Epithelial cell of proximal tubule (primary cell): ENCODE data around the gene SPEM2. TPM values are rescaled to one million over a fixed set of nuclear protein-coding genes. Genes with fewer than 3 reads are reported as not detected.

ENCODE experiments used
- DNase-seq: peaks from one replicate; pipeline ENCODE4 v3.0.0-alpha.2; 2011; ENCODE audit warnings: low read depth
- H3K4me3 ChIP-seq: 2 replicates; pipeline ENCODE4 v1.5.1; 2011; ENCODE audit warnings: low read depth, mild to moderate bottlenecking, low read length
- total RNA-seq: library from RNA; depleted of rRNA; stranded (reverse); fragments of >200 nt; gene quantifications from 2 replicates; pipeline ENCODE4 v1.2.3, GENCODE V29; 2015
- TF ChIP-seq, protein P1 (sequence below): conservative IDR thresholded peaks from 2 replicates; pipeline ENCODE4 v1.5.1; 2012; ENCODE audit warnings: low read depth, mild to moderate bottlenecking, low read length

The SPEM2 gene
- not detected in 2 replicates for total RNA-seq

DNA sequence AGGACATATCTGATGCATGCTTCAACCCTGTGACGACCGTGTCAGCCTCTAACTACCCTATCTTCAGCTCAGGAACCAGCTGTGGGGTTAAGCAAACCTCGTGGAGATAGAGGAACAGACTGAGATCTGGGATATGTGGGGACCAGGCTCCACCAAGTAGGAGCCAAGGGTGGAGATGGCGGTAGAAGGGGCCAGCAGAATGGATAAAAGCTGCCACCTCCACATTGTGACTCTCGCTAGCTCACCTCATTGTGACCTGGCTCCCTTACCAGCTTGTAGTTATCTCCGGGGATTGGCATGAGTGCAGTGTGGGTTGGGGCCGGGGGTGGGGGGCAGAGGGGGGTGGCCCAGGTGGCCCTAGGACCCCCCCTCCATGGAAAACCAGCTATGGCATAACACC is at the start of gene SPEM2:
Gene SPEM2, plus strand, starts transcription at position 301 of the 400 bp plus-strand sequence. Its CDS starts 73 bp downstream, at position 374.
- no peak within 1 kb of the TSS for H3K4me3 ChIP-seq
- TF ChIP-seq, protein P1, sequence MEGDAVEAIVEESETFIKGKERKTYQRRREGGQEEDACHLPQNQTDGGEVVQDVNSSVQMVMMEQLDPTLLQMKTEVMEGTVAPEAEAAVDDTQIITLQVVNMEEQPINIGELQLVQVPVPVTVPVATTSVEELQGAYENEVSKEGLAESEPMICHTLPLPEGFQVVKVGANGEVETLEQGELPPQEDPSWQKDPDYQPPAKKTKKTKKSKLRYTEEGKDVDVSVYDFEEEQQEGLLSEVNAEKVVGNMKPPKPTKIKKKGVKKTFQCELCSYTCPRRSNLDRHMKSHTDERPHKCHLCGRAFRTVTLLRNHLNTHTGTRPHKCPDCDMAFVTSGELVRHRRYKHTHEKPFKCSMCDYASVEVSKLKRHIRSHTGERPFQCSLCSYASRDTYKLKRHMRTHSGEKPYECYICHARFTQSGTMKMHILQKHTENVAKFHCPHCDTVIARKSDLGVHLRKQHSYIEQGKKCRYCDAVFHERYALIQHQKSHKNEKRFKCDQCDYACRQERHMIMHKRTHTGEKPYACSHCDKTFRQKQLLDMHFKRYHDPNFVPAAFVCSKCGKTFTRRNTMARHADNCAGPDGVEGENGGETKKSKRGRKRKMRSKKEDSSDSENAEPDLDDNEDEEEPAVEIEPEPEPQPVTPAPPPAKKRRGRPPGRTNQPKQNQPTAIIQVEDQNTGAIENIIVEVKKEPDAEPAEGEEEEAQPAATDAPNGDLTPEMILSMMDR = no peak
- no peak for DNase-seq

DNA sequence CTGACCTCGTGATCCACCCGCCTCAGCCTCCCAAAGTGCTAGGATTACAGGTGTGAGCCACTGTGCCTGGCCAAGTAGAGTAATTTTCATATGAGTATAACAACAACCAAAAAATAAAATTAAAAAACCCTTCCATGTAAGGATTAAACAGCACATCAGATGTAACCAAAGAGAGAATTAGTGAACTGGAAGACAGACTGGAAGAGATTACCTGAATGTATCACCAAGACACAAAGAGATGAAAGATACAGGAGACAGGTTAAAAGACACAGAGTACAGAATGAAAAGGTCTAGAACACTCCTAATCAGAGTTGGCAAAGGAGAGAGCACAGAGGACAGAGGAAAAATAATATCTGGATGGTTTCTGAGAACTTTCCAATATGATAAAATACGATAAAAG is 46.3 kb upstream of the SPEM2 start:
- no peak overlapping the region for H3K4me3 ChIP-seq
- TF ChIP-seq, protein P1 = no peak
- no peak for DNase-seq

DNA sequence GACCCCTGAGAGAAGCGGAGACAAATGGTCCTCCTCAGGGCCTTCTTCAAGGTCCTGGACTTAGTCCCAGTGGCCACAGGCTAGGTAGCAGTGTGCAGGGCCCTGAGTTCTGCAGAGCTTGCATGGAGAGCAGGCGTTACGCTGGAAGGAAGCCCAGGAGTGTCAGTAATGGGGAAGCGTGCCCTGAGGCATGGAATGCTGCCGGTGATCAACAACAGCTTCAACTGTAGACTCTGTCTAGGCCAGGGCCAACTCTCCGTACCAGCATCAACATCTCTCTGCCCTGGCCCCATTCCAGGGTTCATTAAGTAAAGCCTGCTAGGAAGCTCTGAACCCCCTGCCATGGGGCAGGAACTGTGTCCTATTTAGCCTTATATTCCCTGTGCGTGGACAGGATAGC is 45.1 kb upstream of the SPEM2 start:
- TF ChIP-seq, protein P1 = no peak
- no peak for DNase-seq
- H3K4me3 ChIP-seq = peak overlapping the region; percentile 81

DNA sequence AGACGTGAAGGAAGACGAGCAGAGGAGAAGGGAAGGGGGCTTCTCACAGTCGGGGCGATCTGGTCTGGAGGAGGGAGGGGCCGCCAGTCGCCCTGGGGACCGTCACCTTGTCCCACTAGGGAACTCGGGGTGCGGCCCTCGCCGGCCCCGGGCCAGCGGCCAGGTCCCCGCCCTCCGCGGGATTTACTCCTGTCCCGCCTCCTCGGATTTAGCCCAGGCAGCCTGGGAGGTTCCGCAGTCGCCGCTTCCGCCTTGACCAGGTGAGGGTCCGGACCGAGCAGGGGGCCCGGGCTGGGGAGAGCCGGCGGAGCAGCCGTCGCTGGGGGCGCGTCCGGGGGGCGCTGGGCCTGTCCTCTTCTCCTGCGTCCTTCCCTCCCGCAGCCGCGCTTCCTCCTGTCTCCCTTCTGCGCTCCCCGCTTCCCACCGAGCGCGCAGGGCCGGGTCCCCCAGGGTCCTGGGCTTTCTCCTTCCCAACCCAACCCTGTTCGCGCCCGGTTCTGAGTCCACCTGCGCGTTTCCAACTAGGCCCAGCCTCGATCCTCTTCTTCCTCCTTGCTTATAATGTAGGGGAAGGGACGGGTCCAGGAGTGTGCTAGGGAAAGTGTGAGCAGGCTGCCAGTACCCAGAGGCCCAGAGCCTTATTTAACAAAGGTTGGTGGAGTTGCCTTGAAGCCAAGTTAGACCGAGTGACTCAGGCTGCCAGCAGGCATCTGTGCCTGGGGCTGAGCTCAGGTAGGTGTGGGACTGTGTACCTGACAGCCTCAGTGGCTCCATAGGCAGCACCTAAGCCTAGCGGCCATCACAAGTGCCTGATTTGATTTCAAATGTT is 44.3 kb upstream of the SPEM2 start, which contains the start of gene TNK1:
Gene TNK1, plus strand, starts transcription at position 235 of the 829 bp plus-strand sequence. CDS start 1,838 bp downstream, outside the sequence.
- no peak for DNase-seq

DNA sequence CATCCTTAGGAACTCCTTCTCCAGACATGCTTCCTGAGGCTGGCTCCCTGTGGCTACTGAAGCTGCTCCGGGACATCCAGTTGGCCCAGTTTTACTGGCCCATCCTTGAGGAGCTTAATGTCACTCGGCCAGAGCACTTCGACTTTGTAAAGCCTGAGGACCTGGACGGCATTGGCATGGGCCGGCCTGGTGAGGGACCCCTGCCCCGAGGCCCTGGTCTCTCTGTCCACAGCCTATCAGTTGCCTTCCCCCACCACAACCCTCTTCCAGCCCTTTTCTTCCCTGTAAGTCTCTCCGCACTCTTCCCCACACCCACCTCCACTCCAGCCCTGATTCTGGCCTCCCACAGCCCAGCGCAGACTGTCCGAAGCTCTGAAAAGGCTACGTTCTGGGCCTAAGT is 42.5 kb upstream of the SPEM2 start:
- TF ChIP-seq, protein P1 = no peak
- no peak overlapping the region for H3K4me3 ChIP-seq
- no peak for DNase-seq

More for the DNA sequence above, 44.3 kb upstream of the SPEM2 start, which contains the start of gene TNK1:
- TF ChIP-seq, protein P1 = no peak
- H3K4me3 ChIP-seq = peak within 1 kb of the TSS; percentile 81

DNA sequence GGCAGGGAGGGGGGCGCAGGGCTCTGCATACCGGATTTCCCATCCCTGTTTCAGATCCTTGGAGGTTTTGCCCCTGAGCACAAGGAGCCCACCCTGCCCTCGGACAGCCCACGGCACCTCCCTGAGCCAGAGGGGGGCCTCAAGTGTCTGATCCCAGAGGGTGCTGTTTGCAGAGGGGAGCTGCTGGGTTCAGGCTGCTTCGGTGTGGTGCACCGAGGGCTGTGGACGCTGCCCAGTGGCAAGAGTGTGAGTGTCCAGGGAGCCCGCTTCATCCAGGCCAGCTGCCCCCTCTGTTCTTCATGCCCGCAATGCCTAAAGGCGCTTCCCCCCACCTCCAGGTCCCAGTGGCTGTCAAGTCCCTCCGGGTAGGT is 42.1 kb upstream of the SPEM2 start:
- DNase-seq = no peak
- TF ChIP-seq, protein P1 = no peak
- no peak overlapping the region for H3K4me3 ChIP-seq
